ENCODE measurements around the gene PKN1. TPM values are rescaled to one million over a fixed set of nuclear protein-coding genes. Genes with fewer than 3 reads are reported as not detected.

Gene PKN1
- total and polyA plus RNA-seq, 9 of the 15 experiments (the other 6 are each of a cell fraction or from before 2014, with no cell fraction given) = 0.30 to 228 (median 77.5) TPM

DNA sequence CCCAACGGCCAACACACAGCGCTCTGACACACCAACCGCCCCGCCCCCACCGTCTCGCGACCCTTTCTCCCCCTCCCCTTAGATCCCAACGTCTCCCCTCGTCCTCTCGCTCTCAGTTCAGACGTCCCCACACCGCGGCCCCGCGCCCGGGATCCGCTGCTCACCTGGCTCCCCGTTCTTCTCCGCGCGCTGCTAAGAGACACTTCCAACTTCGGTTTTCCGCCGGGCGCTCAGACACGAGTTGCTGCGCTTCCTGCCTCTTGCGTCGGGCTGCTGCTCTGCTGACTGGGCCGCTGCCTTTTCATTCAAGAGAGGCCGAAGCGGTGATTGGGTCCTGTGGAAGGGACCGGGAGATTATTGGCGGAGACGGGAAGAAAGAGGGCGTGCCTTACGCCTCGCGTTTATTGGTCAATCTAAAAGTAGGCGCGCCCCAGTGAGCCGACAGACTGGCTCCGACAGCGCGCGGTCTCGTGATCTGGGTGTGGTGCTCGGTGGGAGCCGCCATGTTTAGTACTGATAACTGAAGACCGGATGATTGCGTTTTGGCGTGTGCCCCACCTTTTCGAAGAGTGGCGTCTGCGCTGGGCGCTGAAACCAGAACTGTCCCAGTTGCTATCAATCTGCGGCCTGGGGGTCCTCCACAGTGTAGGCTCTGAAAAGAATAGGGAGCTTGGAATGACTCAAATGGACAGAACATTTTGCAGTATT is 13.8 kb upstream of the PKN1 start, which contains the start of gene DDX39A (continued):
- TF ChIP-seq HNRNPLL (IDR thresholded peaks at IDR 0.05; ENCODE audit: low read depth, low read length, poor library complexity, severe bottlenecking) (peak; percentile 37), STAG1 (CRISPR knock-in tag; IDR thresholded peaks at IDR 0.05; ENCODE audit: borderline replicate concordance) (no peak), MCM5 (IDR thresholded peaks at IDR 0.05; ENCODE audit: low read depth) (no peak), STAT6 (CRISPR knock-in tag; IDR thresholded peaks at IDR 0.05) (peak; percentile 41; the same call in 1 of the 2 replicates), POU5F1 (IDR thresholded peaks at IDR 0.05; ENCODE audit: borderline replicate concordance, low read depth, low read length, partially characterized antibody) (no peak), ZNF224 (CRISPR knock-in tag; IDR thresholded peaks at IDR 0.05) (no peak), POLR3G (IDR thresholded peaks at IDR 0.05; ENCODE audit: extremely low read depth, insufficient read length, insufficient replicate concordance) (no peak), HEY1 (CRISPR knock-in tag; IDR thresholded peaks at IDR 0.05; ENCODE audit: borderline replicate concordance) (no peak), ASH1L (IDR thresholded peaks at IDR 0.05; ENCODE audit: borderline replicate concordance, low read depth, partially characterized antibody) (peak; percentile 98), NFIX (CRISPR knock-in tag; IDR thresholded peaks at IDR 0.05; ENCODE audit: low read depth) (no peak), PRMT5 (CRISPR knock-in tag; IDR thresholded peaks at IDR 0.05) (no peak), PKNOX1 (IDR thresholded peaks at IDR 0.05) (peak; percentile 99), ETV1 (tag; conservative IDR thresholded peaks at IDR 0.05; ENCODE audit: low read depth) (peak; percentile 73), HNRNPK (IDR thresholded peaks at IDR 0.05; ENCODE audit: low read depth, low read length, poor library complexity, severe bottlenecking) (no peak), CBX3 (IDR thresholded peaks at IDR 0.05; ENCODE audit: borderline replicate concordance in 1 of 2, low read length in 2 of 2) (no peak; a peak in 1 of 3 replicates), ATF2 (CRISPR knock-in tag; IDR thresholded peaks at IDR 0.05) (no peak), ATF3 (IDR thresholded peaks at IDR 0.05) (no peak; the same call in 1 of the 2 replicates), ATF3 (CRISPR knock-in tag; conservative IDR thresholded peaks at IDR 0.05) (no peak), TCF7 (IDR thresholded peaks at IDR 0.05; ENCODE audit: borderline replicate concordance) (no peak; the same call in 1 of the 2 replicates), POLR2A (conservative IDR thresholded peaks at IDR 0.05) (peak; percentile 96), TEAD4 (IDR thresholded peaks at IDR 0.05; ENCODE audit: low read length) (no peak; the same call in none of the 2 replicates), TEAD4 (CRISPR knock-in tag; IDR thresholded peaks at IDR 0.05; ENCODE audit: borderline replicate concordance) (no peak), HOXB6 (CRISPR knock-in tag; IDR thresholded peaks at IDR 0.05; ENCODE audit: borderline replicate concordance) (no peak)
